ENCODE results near the gene ZCWPW1. TPM values are rescaled to one million over a fixed set of nuclear protein-coding genes. Genes with fewer than 3 reads are reported as not detected.
A peak's percentile ranks its signal among the peaks of the same experiment; 100 is the strongest.

The ZCWPW1 gene
- total and polyA plus RNA-seq, 2 of the 13 experiments (the other 11 are each of a cell fraction or from before 2014, with no cell fraction given): 2.4 to 2.5 TPM

DNA sequence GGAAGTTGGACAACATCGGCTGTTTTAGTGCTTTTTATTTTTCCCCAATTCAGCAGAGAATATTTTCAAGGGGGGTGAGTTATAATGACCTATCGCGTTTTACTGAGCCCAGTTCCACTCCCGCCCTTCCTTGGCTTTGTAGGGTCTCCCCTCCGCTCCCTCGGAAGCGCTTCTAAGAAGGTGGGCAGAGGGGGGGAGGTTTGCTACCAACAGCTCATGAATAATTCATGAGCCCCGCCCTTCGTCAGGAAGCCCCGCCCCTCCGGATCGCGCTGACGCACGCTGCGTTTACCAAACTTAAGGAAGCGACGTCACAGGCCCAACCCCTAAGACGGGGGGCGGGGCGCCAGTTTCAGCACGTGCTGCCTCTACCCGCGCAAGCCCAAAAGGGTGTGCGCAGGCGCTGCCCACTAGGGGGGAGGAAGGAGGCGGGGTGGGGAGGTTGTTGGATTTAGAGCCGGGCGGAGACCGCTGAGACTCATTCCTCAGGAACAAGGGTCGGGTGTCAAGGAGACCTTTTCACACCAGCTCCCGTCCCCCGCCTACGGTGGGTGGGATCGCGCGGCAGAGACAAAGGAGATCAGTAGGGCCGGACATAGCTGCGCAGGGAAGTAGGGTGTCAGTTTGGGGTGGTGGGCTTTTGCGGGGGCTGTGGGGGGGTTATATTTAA lies 599 bp upstream of the ZCWPW1 start (continued):
- TF ChIP-seq ZBTB21 (CRISPR knock-in tag; IDR thresholded peaks at IDR 0.05) (peak; percentile 93), ZNF430 (CRISPR knock-in tag; IDR thresholded peaks at IDR 0.05) (0 out of 2 replicates have a peak, but pooled peaks have one; percentile 27), ZBTB3 (CRISPR knock-in tag; IDR thresholded peaks at IDR 0.05; ENCODE audit: borderline replicate concordance, low read depth) (peak; percentile 34; the same call in 1 of the 2 replicates), SOX13 (IDR thresholded peaks at IDR 0.05) (no peak; the same call in 1 of the 2 replicates), SOX13 (CRISPR knock-in tag; conservative IDR thresholded peaks at IDR 0.05 in 1 of 2, IDR thresholded peaks at IDR 0.05 in 1 of 2) (peak in 1 of 2 experiments; percentile 50; a peak in 2 of 4 replicates), ZNF547 (CRISPR knock-in tag; IDR thresholded peaks at IDR 0.05) (peak; percentile 4; the same call in 1 of the 2 replicates), ZNF678 (CRISPR knock-in tag; IDR thresholded peaks at IDR 0.05) (peak; percentile 28), SIN3B (IDR thresholded peaks at IDR 0.05; ENCODE audit: low read length) (0 out of 2 replicates have a peak, but pooled peaks have one; percentile 41), MTF2 (CRISPR knock-in tag; IDR thresholded peaks at IDR 0.05; ENCODE audit: borderline replicate concordance) (0 out of 2 replicates have a peak, but pooled peaks have one; percentile 25), ZSCAN9 (CRISPR knock-in tag; IDR thresholded peaks at IDR 0.05; ENCODE audit: borderline replicate concordance) (no peak; the same call in none of the 2 replicates), ZNF775 (CRISPR knock-in tag; IDR thresholded peaks at IDR 0.05; ENCODE audit: borderline replicate concordance) (0 out of 2 replicates have a peak, but pooled peaks have one; percentile 45), RFX5 (IDR thresholded peaks at IDR 0.05; ENCODE audit: low read depth, low read length) (no peak), SALL1 (CRISPR knock-in tag; IDR thresholded peaks at IDR 0.05) (peak; percentile 56), XBP1 (CRISPR knock-in tag; IDR thresholded peaks at IDR 0.05) (no peak)
- TF ChIP-seq, protein P1, sequence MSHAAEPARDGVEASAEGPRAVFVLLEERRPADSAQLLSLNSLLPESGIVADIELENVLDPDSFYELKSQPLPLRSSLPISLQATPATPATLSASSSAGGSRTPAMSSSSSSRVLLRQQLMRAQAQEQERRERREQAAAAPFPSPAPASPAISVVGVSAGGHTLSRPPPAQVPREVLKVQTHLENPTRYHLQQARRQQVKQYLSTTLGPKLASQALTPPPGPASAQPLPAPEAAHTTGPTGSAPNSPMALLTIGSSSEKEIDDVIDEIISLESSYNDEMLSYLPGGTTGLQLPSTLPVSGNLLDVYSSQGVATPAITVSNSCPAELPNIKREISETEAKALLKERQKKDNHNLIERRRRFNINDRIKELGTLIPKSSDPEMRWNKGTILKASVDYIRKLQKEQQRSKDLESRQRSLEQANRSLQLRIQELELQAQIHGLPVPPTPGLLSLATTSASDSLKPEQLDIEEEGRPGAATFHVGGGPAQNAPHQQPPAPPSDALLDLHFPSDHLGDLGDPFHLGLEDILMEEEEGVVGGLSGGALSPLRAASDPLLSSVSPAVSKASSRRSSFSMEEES (CRISPR knock-in tag; IDR thresholded peaks at IDR 0.05): peak; percentile 79; the same call in 1 of the 2 replicates
- TF ChIP-seq, protein P2, sequence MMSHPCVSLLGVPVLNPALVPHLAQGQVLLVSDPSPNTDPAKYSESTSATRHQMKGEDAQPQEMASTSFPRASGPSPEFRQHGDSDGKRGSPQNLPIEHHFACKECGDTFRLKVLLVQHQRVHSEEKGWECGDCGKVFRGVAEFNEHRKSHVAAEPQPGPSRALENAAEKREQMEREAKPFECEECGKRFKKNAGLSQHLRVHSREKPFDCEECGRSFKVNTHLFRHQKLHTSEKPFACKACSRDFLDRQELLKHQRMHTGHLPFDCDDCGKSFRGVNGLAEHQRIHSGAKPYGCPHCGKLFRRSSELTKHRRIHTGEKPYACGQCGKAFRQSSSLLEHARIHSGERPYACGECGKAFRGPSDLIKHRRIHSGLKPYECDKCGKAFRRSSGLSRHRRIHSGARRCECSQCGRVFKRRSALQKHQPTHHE (CRISPR knock-in tag; IDR thresholded peaks at IDR 0.05; ENCODE audit: borderline replicate concordance): 0 out of 2 replicates have a peak, but pooled peaks have one; percentile 15
- TF ChIP-seq, protein P3, sequence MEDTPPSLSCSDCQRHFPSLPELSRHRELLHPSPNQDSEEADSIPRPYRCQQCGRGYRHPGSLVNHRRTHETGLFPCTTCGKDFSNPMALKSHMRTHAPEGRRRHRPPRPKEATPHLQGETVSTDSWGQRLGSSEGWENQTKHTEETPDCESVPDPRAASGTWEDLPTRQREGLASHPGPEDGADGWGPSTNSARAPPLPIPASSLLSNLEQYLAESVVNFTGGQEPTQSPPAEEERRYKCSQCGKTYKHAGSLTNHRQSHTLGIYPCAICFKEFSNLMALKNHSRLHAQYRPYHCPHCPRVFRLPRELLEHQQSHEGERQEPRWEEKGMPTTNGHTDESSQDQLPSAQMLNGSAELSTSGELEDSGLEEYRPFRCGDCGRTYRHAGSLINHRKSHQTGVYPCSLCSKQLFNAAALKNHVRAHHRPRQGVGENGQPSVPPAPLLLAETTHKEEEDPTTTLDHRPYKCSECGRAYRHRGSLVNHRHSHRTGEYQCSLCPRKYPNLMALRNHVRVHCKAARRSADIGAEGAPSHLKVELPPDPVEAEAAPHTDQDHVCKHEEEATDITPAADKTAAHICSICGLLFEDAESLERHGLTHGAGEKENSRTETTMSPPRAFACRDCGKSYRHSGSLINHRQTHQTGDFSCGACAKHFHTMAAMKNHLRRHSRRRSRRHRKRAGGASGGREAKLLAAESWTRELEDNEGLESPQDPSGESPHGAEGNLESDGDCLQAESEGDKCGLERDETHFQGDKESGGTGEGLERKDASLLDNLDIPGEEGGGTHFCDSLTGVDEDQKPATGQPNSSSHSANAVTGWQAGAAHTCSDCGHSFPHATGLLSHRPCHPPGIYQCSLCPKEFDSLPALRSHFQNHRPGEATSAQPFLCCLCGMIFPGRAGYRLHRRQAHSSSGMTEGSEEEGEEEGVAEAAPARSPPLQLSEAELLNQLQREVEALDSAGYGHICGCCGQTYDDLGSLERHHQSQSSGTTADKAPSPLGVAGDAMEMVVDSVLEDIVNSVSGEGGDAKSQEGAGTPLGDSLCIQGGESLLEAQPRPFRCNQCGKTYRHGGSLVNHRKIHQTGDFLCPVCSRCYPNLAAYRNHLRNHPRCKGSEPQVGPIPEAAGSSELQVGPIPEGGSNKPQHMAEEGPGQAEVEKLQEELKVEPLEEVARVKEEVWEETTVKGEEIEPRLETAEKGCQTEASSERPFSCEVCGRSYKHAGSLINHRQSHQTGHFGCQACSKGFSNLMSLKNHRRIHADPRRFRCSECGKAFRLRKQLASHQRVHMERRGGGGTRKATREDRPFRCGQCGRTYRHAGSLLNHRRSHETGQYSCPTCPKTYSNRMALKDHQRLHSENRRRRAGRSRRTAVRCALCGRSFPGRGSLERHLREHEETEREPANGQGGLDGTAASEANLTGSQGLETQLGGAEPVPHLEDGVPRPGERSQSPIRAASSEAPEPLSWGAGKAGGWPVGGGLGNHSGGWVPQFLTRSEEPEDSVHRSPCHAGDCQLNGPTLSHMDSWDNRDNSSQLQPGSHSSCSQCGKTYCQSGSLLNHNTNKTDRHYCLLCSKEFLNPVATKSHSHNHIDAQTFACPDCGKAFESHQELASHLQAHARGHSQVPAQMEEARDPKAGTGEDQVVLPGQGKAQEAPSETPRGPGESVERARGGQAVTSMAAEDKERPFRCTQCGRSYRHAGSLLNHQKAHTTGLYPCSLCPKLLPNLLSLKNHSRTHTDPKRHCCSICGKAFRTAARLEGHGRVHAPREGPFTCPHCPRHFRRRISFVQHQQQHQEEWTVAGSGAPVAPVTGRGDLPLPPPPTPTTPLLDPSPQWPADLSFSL (CRISPR knock-in tag; IDR thresholded peaks at IDR 0.05): no peak

Measured in HepG2 (cell line).